Activated T-cell treated with anti-CD3 and anti-CD28 coated beads, Interleukin-2, amount 50 U/mL, for 72 hours (primary cell): ENCODE data around the gene PRPSAP2. TPM values are rescaled to one million over a fixed set of nuclear protein-coding genes. Genes with fewer than 3 reads are reported as not detected.

Source experiments
- ATAC-seq, 2 donors: fragments of 150-1000 bp; cut with Tn5 transposase; replicated peaks in 1 of 2; 2 replicates each; pipeline ENCODE4 v1.10.0; 2021; ENCODE audit warnings: moderate library complexity in 2 of 2, mild to moderate bottlenecking in 1 of 2
- DNase-seq, 2 donors: peaks; one replicate each; pipeline ENCODE4 v3.0.0; 2021 to 2022; ENCODE audit warnings: mixed read lengths in 1 of 2
- H3K27ac Mint-ChIP-seq: one replicate; pipeline ENCODE4 v1.8.0; 2022; ENCODE audit warnings: mild to moderate bottlenecking, moderate library complexity, mixed read lengths
- H3K27me3 Mint-ChIP-seq: one replicate; pipeline ENCODE4 v1.8.0; 2022; ENCODE audit warnings: low read depth, mixed read lengths
- H3K36me3 Mint-ChIP-seq, 2 donors: one replicate each; pipeline ENCODE4 v1.8.0; 2022; ENCODE audit warnings: mixed read lengths in 2 of 2, mild to moderate bottlenecking in 1 of 2; ENCODE audit not compliant: insufficient read depth in 2 of 2
- H3K4me1 Mint-ChIP-seq: one replicate; pipeline ENCODE4 v1.8.0; 2022; ENCODE audit warnings: low read depth, mixed read lengths
- H3K4me3 Mint-ChIP-seq, 2 donors: one replicate each; pipeline ENCODE4 v1.8.0; 2022; ENCODE audit warnings: mild to moderate bottlenecking in 2 of 2, mixed read lengths in 2 of 2, moderate library complexity in 2 of 2
- H3K9me3 Mint-ChIP-seq, 2 donors: one replicate each; pipeline ENCODE4 v1.8.0; 2022; ENCODE audit warnings: mixed read lengths in 2 of 2
- total RNA-seq, 2 donors: library from RNA; stranded (reverse); gene quantifications; one replicate each; pipeline ENCODE4 v1.2.3, GENCODE V29; 2022

The PRPSAP2 gene
- total RNA-seq, 2 donors from 2014 or later = 64.1 to 64.6 TPM

DNA sequence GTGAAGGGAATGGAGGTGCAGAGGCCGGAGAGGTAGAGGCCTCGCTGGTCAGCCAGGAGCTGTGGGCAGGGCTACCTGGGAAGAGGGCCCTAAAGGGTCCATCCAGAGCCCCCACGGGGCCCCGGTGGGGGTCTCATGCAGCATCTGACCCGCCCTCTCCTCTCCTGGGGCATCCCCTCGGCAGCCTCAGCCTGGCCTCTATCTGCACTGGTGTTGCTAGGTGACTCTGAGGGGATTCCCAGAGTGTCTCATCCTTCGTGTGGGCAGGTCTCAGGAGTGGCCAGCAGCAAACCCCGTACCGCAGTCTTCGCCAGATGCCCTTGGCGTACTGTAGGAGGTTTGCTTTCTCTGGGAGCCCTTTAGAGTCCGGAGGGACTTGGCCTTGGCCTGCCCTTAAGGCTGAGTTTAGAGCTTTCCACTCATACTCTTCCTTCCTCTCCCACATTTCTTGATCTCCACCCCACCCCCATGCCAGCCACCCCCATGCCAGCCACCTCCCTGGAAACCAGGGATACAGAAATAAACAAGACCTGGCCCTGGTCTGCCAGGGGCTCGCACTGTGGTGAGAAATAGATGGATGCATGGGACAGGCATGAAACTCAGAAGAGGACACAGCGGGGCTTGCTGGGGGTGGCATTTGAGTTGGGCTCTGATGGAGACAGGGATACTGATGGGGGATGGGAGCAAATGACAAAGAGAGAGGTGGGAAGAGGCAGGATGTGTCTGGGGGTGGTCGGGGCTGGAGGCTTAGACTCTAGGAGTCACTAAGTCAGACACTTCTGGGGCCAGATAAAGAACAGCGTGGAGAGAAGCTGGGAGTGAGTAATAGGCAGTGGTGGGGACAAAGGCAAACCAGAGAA is 103.9 kb downstream of the PRPSAP2 start:
- H3K27ac Mint-ChIP-seq = no peak overlapping the region

DNA sequence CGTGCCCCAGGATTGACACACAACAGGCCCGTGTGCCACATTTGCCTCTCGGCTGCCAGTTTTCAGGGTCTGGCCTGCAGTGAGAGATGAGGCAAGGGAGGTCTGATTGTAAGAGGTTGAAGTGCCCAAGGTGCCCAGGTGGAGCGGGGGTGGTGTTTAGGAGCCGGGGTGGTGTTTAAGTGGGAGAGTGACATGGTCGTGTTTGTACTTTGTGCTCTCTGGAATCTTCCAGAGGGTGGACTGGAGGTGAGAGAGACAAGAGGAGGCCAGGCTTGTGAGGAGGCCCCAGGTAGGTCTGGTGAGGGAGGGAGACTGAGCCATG is 104.5 kb downstream of the PRPSAP2 start:
- H3K36me3 Mint-ChIP-seq = no peaks in the 10 kb centered on the region
- no peak for ATAC-seq
- no peaks in the 10 kb centered on the region for H3K9me3 Mint-ChIP-seq
- peaks cover 25% of the 10 kb centered on the region for H3K4me1 Mint-ChIP-seq
- DNase-seq = no peak
- H3K27me3 Mint-ChIP-seq = no peaks in the 10 kb centered on the region
- H3K4me3 Mint-ChIP-seq = no peak overlapping the region
- no peak overlapping the region for H3K27ac Mint-ChIP-seq

More for the DNA sequence above, 103.9 kb downstream of the PRPSAP2 start:
- Mint-ChIP-seq H3K27me3 (no peaks in the 10 kb centered on the region), H3K9me3 (no peaks in the 10 kb centered on the region), H3K36me3 (no peaks in the 10 kb centered on the region), H3K4me3 (no peak overlapping the region), H3K4me1 (peaks cover 25% of the 10 kb centered on the region)
- ATAC-seq = peak; percentile 36 to 67
- peak; percentile 22 to 33 for DNase-seq

DNA sequence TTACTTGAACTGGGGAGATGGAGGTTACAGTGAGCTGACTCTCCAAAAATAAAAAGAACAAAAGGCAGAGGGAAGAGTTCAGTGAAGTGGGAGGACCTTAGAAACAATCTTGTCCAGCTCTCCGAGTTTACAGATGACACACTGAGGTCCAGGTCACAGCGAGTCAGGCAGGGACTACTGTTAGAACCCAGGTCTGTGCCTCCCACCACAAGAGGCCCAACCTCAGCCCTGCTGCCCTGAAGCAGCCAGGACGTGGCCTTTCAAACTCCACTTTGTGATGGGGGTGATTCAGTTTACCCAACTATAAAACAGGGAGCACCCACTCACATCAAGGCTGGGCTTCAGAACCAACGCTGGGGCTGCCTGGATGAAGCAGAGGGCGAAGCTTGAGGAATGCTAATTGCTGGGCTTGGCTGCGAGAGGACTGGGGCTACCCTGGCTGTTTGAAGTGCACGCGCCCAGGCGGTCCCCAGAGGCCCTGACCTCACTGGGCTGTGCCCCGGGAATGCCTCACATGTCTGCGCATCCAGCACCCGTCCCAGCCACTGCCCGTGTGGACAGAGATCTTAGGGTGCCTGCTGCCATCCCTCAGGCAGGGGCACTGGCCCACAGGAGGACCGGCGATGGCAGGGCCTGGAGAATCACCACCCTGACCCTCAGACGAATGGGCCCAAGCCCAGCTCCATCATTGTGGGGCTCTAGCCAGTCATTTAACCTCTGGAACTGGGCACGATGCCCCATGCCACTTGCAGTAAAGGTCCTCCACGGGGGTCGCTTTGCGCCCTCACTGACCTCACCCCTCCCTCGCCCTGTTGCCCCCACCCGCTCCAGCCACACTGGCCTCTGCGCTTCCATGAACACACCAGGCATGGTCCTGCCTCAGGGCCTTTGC is 105.4 kb downstream of the PRPSAP2 start:
- H3K36me3 Mint-ChIP-seq = no peaks in the 10 kb centered on the region
- no peak overlapping the region for H3K4me3 Mint-ChIP-seq
- peak in 1 of 2 donors; percentile 27 for DNase-seq
- H3K4me1 Mint-ChIP-seq = peaks cover 25% of the 10 kb centered on the region
- H3K9me3 Mint-ChIP-seq = no peaks in the 10 kb centered on the region
- no peak for ATAC-seq
- H3K27me3 Mint-ChIP-seq = no peaks in the 10 kb centered on the region
- no peak overlapping the region for H3K27ac Mint-ChIP-seq

DNA sequence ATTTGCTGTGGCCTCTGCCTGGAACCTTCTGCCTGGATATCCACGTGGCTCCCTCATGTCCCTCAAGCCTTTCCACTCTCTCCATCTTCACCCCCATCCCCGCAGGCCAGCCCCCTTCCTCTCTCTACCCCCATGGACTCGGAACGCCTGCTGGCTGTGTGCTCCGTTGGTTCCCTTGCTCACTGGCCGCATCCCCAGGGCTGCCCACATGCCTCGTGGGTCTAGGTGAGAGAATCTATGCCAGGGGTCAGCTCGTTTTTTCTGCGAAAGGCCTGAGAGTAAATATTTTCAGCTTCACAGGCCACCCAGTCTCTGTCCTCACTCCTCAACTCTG is 106.1 kb downstream of the PRPSAP2 start:
- Mint-ChIP-seq H3K9me3 (no peaks in the 10 kb centered on the region), H3K36me3 (no peaks in the 10 kb centered on the region), H3K4me1 (peaks cover 25% of the 10 kb centered on the region), H3K27ac (no peak overlapping the region), H3K4me3 (no peak overlapping the region), H3K27me3 (no peaks in the 10 kb centered on the region)
- ATAC-seq (no peak), DNase-seq (no peak)

DNA sequence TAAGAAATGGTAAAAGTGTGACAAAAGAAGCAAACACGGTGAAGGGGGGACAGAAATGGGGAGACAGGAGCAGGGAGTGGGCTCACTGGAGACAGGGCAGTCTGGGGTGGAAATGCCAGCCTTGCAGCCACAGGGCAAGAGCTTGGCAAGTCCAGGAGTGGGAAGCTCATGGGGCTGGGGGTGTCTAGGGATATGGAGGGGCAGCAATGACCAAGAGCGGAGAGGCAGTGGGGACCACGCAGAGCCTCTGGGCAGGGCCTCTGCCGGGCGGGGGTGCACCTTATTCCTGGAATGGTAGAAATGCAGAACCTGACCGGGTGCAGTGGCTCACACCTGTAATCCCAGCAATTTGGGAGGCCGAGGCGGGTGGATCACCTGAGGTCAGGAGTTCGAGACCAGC is 106.6 kb downstream of the PRPSAP2 start:
- no peaks in the 10 kb centered on the region for H3K9me3 Mint-ChIP-seq
- H3K36me3 Mint-ChIP-seq = no peaks in the 10 kb centered on the region
- H3K4me3 Mint-ChIP-seq = no peak overlapping the region
- H3K27me3 Mint-ChIP-seq = no peaks in the 10 kb centered on the region
- DNase-seq = no peak
- H3K4me1 Mint-ChIP-seq = peaks cover 25% of the 10 kb centered on the region
- ATAC-seq = no peak
- H3K27ac Mint-ChIP-seq = no peak overlapping the region

DNA sequence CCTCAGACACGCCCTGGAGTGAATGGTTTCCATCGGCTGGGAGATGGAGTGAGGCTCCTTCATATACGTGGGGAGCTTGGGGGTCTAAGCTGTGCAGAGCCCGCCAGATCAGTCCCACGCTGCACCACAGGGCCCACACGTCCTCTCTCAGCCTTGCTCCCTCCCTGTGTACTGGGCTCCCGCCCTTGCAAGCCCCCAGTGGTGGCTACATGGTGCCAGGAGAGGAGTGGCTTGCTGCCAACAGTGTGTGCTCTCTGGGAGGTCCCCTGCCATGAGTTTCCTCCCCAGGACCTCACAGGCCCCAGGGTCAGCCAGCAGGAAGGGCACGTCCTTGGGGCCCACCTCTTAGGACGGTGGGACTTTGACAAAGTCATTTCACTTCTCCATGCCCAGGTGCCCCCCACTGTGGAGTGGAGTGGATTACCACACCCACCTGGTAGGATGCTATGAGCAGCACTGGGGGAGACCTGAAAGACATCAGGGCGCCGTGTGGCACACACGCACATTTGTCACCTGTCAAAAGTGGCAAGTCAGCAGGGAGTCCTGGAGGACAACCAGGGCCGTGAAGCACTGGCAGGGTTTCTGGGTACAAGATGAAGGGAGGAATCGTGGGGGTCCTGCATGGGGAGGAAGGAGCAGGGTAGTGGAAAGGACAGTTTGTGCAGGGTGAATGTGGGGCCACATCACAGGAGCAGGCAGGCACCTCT is 107.8 kb downstream of the PRPSAP2 start:
- Mint-ChIP-seq H3K27me3 (no peaks in the 10 kb centered on the region), H3K9me3 (no peaks in the 10 kb centered on the region), H3K27ac (no peak overlapping the region), H3K36me3 (no peaks in the 10 kb centered on the region), H3K4me3 (no peak overlapping the region), H3K4me1 (peaks cover 28% of the 10 kb centered on the region)
- DNase-seq (no peak), ATAC-seq (no peak)

DNA sequence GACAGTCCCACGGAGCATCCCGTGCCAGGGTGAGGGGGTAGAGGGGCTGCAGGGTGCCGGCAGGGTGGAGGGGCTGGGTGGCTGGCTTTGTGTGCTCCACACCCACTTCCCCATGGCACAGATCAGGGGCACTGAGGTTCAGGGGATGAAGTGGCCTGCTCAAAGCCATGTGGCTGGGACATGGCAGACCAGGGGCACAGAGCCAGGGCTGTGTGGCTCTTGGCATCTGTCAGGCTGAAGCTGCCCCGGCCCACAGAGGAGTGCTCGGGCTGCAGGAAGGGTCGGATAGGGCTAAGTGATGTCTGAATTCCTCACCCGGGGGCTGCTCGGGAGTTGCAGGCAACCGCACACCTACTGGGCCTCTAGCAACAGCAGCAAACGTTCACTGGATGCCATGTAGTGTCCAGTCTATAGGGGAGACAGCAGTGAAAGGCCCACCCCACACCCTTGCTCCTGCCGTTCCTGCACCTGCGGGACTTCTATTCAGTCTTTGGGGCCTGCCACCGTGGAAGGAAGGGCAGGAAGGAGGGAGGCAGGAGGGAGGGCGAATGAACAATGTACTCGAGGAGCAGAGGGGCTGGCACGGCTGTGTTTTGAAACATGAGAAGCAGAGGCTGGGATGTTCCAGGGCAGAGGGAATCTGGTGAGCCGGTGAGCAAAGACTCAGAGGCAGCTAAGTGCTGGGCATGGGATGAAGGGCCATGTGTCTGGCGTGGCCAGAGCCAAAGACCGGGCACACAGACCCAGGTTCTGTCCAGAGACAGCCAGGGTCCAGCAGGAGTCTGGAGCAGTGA is 109.1 kb downstream of the PRPSAP2 start:
- peaks cover 20% of the 10 kb centered on the region for H3K4me1 Mint-ChIP-seq
- H3K4me3 Mint-ChIP-seq = no peak overlapping the region

DNA sequence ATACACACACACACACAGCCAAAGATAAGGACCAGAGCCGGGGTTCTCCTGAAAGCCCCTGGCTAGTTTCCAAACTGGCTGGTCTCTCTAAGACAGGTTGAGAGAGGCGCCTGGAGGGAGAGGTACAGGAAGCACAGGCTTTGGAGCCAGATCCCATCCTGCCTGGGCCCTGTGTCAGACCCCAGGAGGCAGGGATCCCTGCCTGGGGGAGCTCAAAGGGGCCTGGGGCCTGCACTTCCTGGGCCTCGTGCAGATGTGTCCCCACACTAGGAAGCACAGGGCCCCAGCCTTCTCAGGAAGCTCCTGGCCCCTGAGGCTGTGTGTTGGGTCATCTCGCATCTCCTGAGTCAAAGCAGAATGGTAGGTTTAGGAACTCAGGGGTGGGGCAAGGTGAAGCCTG is 110.0 kb downstream of the PRPSAP2 start:
- no peaks in the 10 kb centered on the region for H3K36me3 Mint-ChIP-seq
- peaks cover 12% of the 10 kb centered on the region for H3K4me1 Mint-ChIP-seq
- no peak overlapping the region for H3K27ac Mint-ChIP-seq

More for the DNA sequence above, 109.1 kb downstream of the PRPSAP2 start:
- Mint-ChIP-seq H3K27ac (no peak overlapping the region), H3K9me3 (no peaks in the 10 kb centered on the region), H3K36me3 (no peaks in the 10 kb centered on the region), H3K27me3 (no peaks in the 10 kb centered on the region)
- no peak for ATAC-seq
- DNase-seq = no peak

DNA sequence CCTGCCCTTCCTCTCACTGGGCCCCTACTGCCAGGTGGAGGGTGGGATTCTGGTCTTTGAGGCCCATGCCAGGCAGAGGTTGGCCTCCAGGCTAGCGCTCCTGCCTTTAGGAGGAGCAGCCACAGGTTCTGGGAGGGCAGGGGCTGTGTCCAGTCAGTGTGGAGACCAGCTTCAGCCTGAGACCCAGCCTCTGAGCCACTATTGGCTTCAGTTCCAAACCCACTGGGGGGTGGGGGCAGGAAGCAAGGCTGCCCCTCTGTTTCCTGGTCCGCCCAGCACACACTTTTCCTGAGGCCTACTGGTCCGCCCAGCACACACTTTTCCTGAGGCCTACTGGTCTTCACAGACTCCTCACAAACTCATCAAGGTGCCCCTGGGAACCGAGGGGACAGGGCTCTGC is 110.4 kb downstream of the PRPSAP2 start:
- H3K9me3 Mint-ChIP-seq = no peaks in the 10 kb centered on the region
- DNase-seq (no peak), ATAC-seq (no peak)
- no peak overlapping the region for H3K27ac Mint-ChIP-seq
- H3K4me3 Mint-ChIP-seq = no peak overlapping the region
- peaks cover 8% of the 10 kb centered on the region for H3K4me1 Mint-ChIP-seq
- no peaks in the 10 kb centered on the region for H3K27me3 Mint-ChIP-seq
- H3K36me3 Mint-ChIP-seq = no peaks in the 10 kb centered on the region

More for the DNA sequence above, 110.0 kb downstream of the PRPSAP2 start:
- no peak overlapping the region for H3K4me3 Mint-ChIP-seq
- DNase-seq (no peak), ATAC-seq (no peak)
- no peaks in the 10 kb centered on the region for H3K9me3 Mint-ChIP-seq
- H3K27me3 Mint-ChIP-seq = no peaks in the 10 kb centered on the region

DNA sequence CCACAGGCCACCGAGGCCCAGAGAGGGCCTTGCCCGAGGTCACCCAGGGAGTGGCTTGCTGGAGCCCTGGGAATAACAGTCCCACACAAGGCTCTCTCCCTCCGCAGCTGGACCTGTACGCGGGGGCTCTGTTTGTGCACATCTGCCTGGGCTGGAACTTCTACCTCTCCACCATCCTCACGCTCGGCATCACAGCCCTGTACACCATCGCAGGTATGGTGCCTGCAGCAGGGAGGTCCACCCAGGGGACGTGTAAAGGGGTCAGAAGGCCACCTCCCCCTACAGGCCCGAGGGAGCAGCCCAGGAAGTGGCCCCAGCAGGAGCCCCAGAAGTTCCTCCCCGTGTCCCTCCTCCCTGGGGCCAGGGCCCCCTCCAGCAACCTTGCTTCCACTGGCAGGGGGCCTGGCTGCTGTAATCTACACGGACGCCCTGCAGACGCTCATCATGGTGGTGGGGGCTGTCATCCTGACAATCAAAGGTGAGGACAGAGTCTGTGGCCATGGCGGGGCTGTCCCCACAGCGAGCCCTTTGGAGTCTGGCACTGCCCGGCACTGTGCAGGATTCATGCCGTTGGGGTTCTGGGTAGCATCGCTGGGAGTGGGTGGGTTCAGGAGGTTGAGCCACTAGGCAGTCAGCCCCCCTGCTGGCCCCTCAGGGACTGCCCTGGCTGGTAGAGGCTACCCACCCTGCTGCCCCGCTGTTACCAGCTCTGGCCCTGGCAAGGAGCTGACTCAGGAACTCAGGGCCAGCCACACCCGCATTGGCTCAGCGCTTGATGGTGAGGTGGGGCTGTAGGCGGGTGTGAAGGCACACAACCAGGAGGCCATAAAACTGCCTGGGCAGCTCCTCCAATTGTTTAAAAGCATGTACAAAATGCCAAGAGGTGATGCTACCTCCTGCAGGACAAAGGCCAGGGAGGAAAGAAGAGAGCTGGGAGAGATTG is 111.3 kb downstream of the PRPSAP2 start:
- no peak overlapping the region for H3K27ac Mint-ChIP-seq

DNA sequence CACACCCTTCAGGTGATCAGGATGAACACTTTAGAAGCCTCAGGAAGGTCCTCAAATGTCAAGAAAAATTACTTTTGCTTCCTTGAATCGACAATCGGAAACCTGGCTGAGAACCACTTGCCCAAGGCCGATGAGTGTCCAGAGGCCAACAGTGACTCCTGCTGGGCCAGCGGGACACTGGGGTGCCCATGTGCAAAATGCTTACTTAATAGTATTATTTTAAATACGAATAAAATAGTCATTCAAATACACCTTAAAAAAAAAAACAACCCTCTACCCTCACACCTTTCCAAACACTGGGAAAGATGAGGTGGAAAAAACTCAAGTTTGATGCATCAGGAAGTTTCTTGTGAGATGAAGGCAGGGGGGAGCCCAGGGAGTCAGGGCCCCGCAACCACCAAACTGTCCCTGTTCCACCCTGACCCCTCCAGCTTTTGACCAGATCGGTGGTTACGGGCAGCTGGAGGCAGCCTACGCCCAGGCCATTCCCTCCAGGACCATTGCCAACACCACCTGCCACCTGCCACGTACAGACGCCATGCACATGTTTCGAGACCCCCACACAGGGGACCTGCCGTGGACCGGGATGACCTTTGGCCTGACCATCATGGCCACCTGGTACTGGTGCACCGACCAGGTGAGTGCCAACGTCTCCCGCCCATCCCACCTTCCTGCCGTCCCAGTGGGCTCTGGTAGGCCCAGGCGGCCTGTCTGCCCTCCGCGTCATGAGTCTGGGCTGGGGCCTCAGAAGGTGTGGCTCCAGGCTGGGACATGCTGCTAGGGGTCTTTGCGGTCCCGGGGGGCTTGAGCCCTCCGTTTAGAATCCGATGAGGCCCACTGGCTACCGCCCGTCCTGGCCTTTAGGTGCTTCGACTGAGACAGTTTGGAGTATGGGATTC is 112.9 kb downstream of the PRPSAP2 start:
- DNase-seq (no peak), ATAC-seq (no peak)
- Mint-ChIP-seq H3K27ac (no peak overlapping the region), H3K9me3 (no peaks in the 10 kb centered on the region), H3K36me3 (peaks cover 3% of the 10 kb centered on the region in 2 donors), H3K4me1 (peaks cover 21% of the 10 kb centered on the region), H3K4me3 (no peak overlapping the region), H3K27me3 (no peaks in the 10 kb centered on the region)

More for the DNA sequence above, 111.3 kb downstream of the PRPSAP2 start:
- no peak for DNase-seq
- no peaks in the 10 kb centered on the region for H3K9me3 Mint-ChIP-seq
- peaks cover 0 to under 1% of the 10 kb centered on the region in 2 donors for H3K36me3 Mint-ChIP-seq
- ATAC-seq = no peak
- peaks cover 11% of the 10 kb centered on the region for H3K4me1 Mint-ChIP-seq
- no peaks in the 10 kb centered on the region for H3K27me3 Mint-ChIP-seq
- no peak overlapping the region for H3K4me3 Mint-ChIP-seq
